PC-9 (cell line): Measurements from ENCODE around the gene EPB42. TPM values are rescaled to one million over a fixed set of nuclear protein-coding genes. Genes with fewer than 3 reads are reported as not detected.

Experiments
- BruUV-seq: library from RNA; stranded (reverse); fragments of 400-500 nt; replicated peaks from 2 replicates; lab custom pipeline; 2021; lab: Mats Ljungman, UMichigan
- CTCF ChIA-PET: fragments of 300-600 bp; sonication (Branson Sonifier 250); formaldehyde crosslinking; loops from one replicate; lab custom pipeline; 2022; ENCODE audit warnings: antibody characterized with exemption; lab: Charles Lee
- POLR2A ChIA-PET: fragments of 300-600 bp; sonication (Branson Sonifier 250); formaldehyde crosslinking; loops from one replicate; lab custom pipeline; 2022; ENCODE audit warnings: antibody characterized with exemption; ENCODE audit not compliant: unreplicated experiment; lab: Charles Lee
- DNase-seq, 2 experiments: peaks; one replicate each; pipeline versions ENCODE4 v3.0.0 to v3.0.0-alpha.2; 2015 to 2022; ENCODE audit warnings: mixed read lengths in 1 of 2
- H2AFZ ChIP-seq: fragments of 200-600 bp; sonication (generic); 2 replicates; pipeline ENCODE4 v1.8.1; 2017; ENCODE audit warnings: antibody characterized with exemption
- H3F3A ChIP-seq: fragments of 200-600 bp; sonication (generic); 2 replicates; pipeline ENCODE4 v1.8.1; 2017; ENCODE audit warnings: antibody characterized with exemption, mild to moderate bottlenecking, low read depth; ENCODE audit not compliant: insufficient read depth
- H3K27ac ChIP-seq: fragments of 200-600 bp; sonication (generic); 2 replicates; pipeline ENCODE4 v1.6.1; 2016; ENCODE audit warnings: mixed run types
- H3K27me3 ChIP-seq: fragments of 200-600 bp; sonication (generic); 2 replicates; pipeline ENCODE4 v1.6.1; 2016; ENCODE audit warnings: low read depth, mixed run types; ENCODE audit not compliant: insufficient read depth
- H3K36me3 ChIP-seq: fragments of 200-600 bp; sonication (generic); 2 replicates; pipeline ENCODE4 v1.6.1; 2016; ENCODE audit warnings: low read depth, mixed run types
- H3K4me1 ChIP-seq: fragments of 200-600 bp; sonication (generic); replicated peaks from 2 replicates; pipeline ENCODE4 v1.6.1; 2016; ENCODE audit warnings: mixed run types; ENCODE audit not compliant: insufficient read depth
- H3K4me2 ChIP-seq: fragments of 200-600 bp; sonication (generic); 2 replicates; pipeline ENCODE4 v1.6.1; 2017; ENCODE audit warnings: mixed run types
- H3K4me3 ChIP-seq: fragments of 200-600 bp; sonication (generic); 2 replicates; pipeline ENCODE4 v1.6.1; 2016; ENCODE audit warnings: mixed run types
- H3K79me2 ChIP-seq: fragments of 200-600 bp; sonication (generic); 2 replicates; pipeline ENCODE4 v1.6.1; 2017; ENCODE audit warnings: low read depth, mixed run types
- H3K9me2 ChIP-seq: fragments of 200-600 bp; sonication (generic); 2 replicates; pipeline ENCODE4 v1.8.1; 2017; ENCODE audit warnings: mild to moderate bottlenecking; ENCODE audit not compliant: insufficient read depth
- H3K9me3 ChIP-seq: fragments of 200-600 bp; sonication (generic); 2 replicates; pipeline ENCODE4 v1.8.1; 2016; ENCODE audit warnings: low read depth; ENCODE audit not compliant: insufficient read depth
- H4K20me1 ChIP-seq: fragments of 200-600 bp; sonication (generic); 2 replicates; pipeline ENCODE4 v1.8.1; 2017; ENCODE audit not compliant: insufficient read depth
- EZH2 ChIP-seq: fragments of 200-600 bp; sonication (generic); IDR thresholded peaks from 2 replicates; pipeline ENCODE4 v1.8.0; 2017; ENCODE audit warnings: antibody characterized with exemption, low read depth
- intact Hi-C: fragments of 100-400 bp; cut with micrococcal nuclease; formaldehyde crosslinking; loops from one replicate; pipeline ENCODE4 v1.10.0; 2022; ENCODE audit not compliant: unreplicated experiment
- total RNA-seq: library from RNA; stranded (reverse); gene quantifications from 2 replicates; pipeline ENCODE4 v1.2.3, GENCODE V29; 2021
- TF ChIP-seq, protein P1 (sequence below): fragments of 200-600 bp; sonication (generic); conservative IDR thresholded peaks from 2 replicates; pipeline ENCODE4 v1.6.1; 2017; ENCODE audit warnings: mixed run types, antibody characterized with exemption, mild to moderate bottlenecking, moderate library complexity

Gene EPB42
- total RNA-seq, 1 experiment from 2014 or later: not detected

- no TSS peak for BruUV-seq
- POLR2A ChIA-PET: no interaction called here
These were observed 8.5 kb downstream of the EPB42 start for GRCh38 chr15:43212299-43212698.

DNA sequence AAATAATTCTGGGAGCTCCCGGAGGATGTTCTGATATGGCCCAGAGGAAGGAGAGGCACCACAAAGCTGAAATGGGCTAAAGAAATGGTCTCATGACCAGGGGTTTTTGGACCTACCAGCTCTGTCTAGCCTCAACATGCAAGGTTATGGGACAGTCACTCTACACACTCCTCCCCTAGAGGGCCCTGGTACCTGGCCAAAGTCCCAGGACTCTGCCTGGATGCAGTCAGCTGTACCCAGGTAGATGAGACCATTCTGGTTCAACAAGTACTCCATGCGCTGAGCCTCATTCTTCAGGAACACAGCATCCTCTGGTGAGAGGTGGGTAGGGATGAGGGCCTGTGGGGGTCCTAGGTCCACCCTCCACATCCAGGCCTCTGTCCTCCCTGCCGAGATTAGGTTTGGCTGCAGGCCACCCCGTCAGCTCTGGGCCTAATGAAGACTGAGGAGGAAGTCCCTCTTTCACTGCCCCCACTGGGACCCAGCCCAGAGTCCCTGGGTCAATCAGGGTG lies 9.5 kb downstream of the EPB42 start:
- ChIA-PET CTCF (interaction anchor here (0.6 kb wide), 1 partner anchor 65 kb away, joined by 3 read pairs; no protein-coding TSS in a partner anchor), POLR2A (interaction anchor here (0.6 to 0.7 kb wide), 2 partner anchors 16 to 83 kb away, joined by 3 to 5 read pairs; no protein-coding TSS in a partner anchor)
- Histone ChIP-seq H3K4me1 (no peaks in the 10 kb centered on the region), H3K9me3 (no peaks in the 10 kb centered on the region), H2AFZ (no peak overlapping the region), H3K27ac (no peak overlapping the region), H3K79me2 (no peaks in the 10 kb centered on the region), H3K4me3 (no peak overlapping the region), H3K27me3 (no peaks in the 10 kb centered on the region), H3K9me2 (no peaks in the 10 kb centered on the region), H3K4me2 (no peak overlapping the region), H3F3A (no peaks in the 10 kb centered on the region), H4K20me1 (no peaks in the 10 kb centered on the region), H3K36me3 (no peaks in the 10 kb centered on the region)
- BruUV-seq: no TSS peak
- intact Hi-C loops: no loop called here
- no peak for TF ChIP-seq EZH2
- TF ChIP-seq, protein P1, sequence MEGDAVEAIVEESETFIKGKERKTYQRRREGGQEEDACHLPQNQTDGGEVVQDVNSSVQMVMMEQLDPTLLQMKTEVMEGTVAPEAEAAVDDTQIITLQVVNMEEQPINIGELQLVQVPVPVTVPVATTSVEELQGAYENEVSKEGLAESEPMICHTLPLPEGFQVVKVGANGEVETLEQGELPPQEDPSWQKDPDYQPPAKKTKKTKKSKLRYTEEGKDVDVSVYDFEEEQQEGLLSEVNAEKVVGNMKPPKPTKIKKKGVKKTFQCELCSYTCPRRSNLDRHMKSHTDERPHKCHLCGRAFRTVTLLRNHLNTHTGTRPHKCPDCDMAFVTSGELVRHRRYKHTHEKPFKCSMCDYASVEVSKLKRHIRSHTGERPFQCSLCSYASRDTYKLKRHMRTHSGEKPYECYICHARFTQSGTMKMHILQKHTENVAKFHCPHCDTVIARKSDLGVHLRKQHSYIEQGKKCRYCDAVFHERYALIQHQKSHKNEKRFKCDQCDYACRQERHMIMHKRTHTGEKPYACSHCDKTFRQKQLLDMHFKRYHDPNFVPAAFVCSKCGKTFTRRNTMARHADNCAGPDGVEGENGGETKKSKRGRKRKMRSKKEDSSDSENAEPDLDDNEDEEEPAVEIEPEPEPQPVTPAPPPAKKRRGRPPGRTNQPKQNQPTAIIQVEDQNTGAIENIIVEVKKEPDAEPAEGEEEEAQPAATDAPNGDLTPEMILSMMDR: no peak
- DNase-seq: no peak

More at GRCh38 chr15:43212299-43212698, 8.5 kb downstream of the EPB42 start:
- Histone ChIP-seq H3K4me3 (no peak overlapping the region), H3K4me1 (no peaks in the 10 kb centered on the region), H3K27ac (no peak overlapping the region), H3K79me2 (no peaks in the 10 kb centered on the region), H3K4me2 (no peak overlapping the region), H3F3A (0 out of 2 replicates have a peak, but pooled peaks cover 3% of the 10 kb centered on the region), H4K20me1 (no peaks in the 10 kb centered on the region), H3K9me3 (no peaks in the 10 kb centered on the region), H3K9me2 (no peaks in the 10 kb centered on the region), H3K27me3 (no peaks in the 10 kb centered on the region), H3K36me3 (no peaks in the 10 kb centered on the region), H2AFZ (no peak overlapping the region)
- CTCF ChIA-PET: interaction anchor here (0.6 kb wide), 1 partner anchor 62 kb away, joined by 3 read pairs; no protein-coding TSS in a partner anchor
- no peak for TF ChIP-seq EZH2
- TF ChIP-seq, protein P1: no peak
- no peak for DNase-seq
- intact Hi-C loops: no loop called here

DNA sequence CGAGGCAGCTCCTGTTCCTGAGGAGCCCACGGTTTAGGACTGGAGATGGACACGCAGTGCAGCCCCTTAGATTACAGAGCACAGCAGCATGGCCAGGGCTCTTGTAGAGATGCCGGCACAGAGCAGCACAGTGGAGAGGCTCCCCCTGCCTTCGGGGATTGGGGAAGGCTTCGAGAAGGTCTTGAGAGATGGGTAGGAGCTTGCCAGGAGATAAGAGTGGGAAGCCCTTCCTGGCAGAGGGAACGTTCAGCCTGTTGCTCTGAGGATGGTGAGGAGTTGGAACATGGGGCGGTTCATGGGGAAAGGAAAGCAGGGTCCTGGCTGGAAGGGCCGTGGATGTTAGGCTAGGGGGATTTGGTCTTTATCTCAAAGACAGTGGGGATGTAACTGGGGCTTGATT lies 10.0 kb downstream of the EPB42 start:
- no peak for DNase-seq
- H3K4me2 ChIP-seq: no peak overlapping the region
- BruUV-seq: no TSS peak

More for the DNA sequence above, 10.0 kb downstream of the EPB42 start:
- no peaks in the 10 kb centered on the region for H4K20me1 ChIP-seq
- no peaks in the 10 kb centered on the region for H3K9me3 ChIP-seq
- intact Hi-C loops: no loop called here
- ChIA-PET CTCF (interaction anchor here (0.6 kb wide), 1 partner anchor 65 kb away, joined by 3 read pairs; no protein-coding TSS in a partner anchor), POLR2A (interaction anchor here (0.6 to 0.7 kb wide), 2 partner anchors 16 to 83 kb away, joined by 3 to 5 read pairs; no protein-coding TSS in a partner anchor)
- H3K27ac ChIP-seq: no peak overlapping the region
- H2AFZ ChIP-seq: no peak overlapping the region
- no peaks in the 10 kb centered on the region for H3K4me1 ChIP-seq
- H3K4me3 ChIP-seq: no peak overlapping the region
- H3K9me2 ChIP-seq: no peaks in the 10 kb centered on the region
- H3K36me3 ChIP-seq: no peaks in the 10 kb centered on the region
- no peaks in the 10 kb centered on the region for H3K27me3 ChIP-seq
- H3K79me2 ChIP-seq: no peaks in the 10 kb centered on the region
- no peaks in the 10 kb centered on the region for H3F3A ChIP-seq
- no peak for TF ChIP-seq EZH2
- TF ChIP-seq, protein P1: no peak
